Central memory CD4-positive, alpha-beta T cell (primary cell): Measurements from ENCODE around the gene MAPK8IP1.
"Not testable (repeated sequence)": the region's sequence is repeated elsewhere in the genome, so short reads cannot be mapped to it uniquely, and the experiment has no call there.

Experiments
- DNase-seq: peaks from one replicate; pipeline ENCODE4 v3.0.0; 2022

MAPK8IP1 gene

DNA sequence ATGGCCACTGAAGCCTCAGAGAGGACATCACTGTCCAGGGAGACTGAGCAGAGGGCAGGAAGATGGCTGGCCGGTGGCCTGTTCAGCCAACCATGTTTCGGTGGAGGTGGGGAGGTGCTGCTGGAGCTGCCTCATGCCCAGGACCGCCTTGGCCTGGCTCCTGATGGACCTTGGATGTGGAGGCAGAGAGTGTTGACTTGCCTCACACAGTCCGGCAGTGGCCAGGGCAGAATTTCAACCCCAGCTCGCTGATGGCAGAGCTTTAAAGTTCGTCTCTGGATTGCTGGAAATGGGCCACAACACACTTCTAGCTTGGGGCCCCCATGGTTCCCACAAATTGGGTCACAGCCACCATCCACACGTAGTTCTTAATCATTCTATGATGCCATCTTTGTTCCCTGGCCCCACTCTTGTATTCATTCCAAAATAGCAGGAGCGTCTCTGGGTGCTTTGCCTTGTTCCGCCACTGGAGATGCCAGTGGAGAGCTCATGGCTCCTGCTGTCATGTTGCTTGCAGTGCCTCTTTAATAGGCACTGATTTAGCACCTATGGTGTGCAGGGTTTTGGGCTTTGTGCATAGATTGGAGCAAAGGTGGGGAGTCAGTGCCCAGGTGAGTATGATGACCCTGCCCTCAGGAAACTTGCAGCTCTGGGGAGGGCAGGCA lies 5.6 kb downstream of the MAPK8IP1 start:
- no peak for DNase-seq

DNA sequence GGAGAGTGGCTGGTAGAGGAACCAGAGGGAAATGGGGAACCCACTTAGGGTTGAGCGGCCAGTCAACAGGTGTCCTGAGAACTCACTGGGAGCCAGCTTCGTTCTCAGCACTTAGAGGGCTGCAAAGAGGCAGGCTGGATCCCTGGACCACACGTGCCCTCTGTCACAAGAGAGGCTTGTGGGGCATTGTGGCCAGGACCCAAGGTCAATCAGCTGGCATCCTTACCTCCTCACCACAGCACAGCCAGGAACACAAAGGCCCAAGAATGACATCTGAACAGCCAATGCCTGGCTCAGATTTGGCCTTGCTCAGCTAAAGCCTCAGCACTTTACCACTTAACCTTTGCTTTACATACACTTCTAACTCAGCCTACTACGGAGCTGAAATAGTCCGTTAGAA lies 7.4 kb downstream of the MAPK8IP1 start:
- DNase-seq: no peak

DNA sequence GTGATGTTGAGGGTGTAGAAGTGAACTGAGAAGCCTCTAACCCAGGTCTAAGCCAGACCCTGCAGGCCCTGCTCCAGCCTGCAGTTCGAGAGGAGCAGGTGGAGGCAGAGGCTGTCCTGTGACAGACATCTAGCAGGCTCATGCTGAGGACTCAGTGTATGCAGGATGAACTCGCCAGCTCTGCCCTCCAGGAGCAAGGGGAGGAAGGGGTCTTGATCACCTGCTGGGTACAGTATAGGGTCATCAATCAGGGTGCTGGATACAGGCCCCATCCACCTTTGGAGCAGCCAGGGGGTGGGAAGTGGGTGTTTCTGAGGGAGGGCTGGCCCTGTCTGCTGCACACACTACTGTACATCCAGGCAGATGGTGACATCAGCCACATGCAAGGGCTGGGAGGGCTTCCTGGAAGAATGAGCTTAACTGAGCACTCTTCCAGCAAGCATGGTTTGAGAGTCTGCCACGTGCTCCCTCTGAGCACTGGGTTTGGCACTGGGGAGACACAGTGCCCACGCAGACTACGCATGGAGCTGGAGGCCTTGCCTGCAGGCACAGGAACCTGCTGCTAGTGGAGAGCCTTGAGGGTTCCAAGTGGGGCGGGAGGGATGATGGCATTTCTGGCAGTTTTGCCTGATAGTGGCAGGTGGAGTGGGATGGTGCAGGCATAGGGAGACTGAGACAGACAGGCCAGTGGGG lies 9.2 kb downstream of the MAPK8IP1 start:
- DNase-seq: no peak

DNA sequence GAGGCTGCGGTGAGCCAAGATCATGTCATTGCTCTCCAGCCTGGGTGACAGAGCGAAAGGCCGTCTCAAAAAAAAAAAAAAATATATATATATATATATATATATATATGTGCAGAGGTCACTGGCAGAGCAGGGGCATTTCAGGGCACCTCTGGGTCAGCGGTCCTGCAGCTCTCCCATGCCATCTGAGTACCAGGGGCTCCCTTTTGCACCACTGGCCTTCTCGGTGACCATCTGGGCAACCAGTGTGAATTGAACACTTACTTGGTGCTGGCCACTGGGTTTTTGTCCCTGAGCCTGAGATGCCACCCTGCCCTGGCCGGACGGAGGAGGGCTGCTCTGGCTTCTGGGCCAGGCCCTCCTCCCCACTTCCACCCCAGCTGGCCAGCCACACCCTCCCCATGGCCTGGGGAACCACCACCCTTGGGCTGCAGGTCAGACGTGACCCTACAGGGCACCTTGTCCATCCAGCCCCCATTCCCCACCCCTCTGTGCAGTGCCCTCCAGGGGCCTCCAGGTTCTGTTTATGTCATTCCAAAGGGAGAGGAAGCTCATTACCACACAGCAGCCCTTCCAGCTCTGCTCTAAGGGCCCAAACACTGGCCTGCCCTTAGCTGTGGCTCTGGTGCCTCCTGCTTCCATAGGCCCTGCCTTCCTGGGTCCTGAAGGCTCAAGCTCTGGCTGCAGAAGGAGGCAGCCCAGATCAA lies 10.3 kb downstream of the MAPK8IP1 start:
- no peak for DNase-seq

DNA sequence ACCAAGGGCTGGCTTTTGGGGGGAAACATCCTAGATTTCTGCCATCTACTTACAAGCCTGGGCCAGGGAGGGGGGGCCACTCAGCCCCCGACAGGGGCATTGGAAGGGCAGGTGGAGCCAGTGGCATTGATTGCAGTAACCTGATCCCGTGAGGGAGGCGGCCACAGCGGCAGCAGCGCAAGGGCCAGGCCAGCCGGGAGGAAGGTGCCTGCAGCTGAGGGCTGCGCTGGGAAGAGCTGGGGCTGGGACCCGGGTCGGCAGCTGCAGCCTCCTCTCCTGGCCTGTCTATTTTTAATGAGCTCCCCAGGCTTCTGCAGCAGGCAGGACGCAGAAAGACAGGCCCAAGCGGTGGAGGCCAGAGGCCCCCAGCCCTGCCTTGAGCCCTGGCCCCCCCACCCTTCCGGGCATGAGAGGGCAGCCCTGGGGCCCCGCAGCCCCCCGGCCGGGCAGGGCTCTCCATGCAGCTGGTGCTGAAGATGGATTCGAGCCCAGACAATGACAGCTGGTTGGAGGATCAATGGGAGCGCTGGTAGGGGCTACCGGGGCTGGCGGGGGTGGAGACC lies 11.1 kb downstream of the MAPK8IP1 start:
- no peak for DNase-seq

DNA sequence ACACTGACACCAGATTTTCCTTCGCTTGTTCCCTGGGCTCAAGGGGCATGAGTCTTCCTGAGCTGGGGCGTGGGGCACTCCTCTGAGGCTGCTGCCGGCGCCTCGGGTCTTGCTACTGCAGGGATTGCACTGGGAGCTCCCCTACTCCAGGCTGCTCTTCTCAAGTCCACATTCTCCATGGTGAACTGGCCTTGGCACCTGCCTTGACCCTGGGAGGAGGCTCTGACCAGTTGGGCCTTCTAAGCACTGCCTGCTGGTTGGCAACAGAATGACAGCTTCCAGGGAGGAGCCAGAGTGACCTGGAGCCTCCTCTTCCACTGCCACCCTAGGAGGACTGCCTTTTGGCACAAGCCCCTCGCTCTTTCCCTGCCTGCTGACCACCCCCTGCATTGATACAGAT lies 12.1 kb downstream of the MAPK8IP1 start:
- no peak for DNase-seq

DNA sequence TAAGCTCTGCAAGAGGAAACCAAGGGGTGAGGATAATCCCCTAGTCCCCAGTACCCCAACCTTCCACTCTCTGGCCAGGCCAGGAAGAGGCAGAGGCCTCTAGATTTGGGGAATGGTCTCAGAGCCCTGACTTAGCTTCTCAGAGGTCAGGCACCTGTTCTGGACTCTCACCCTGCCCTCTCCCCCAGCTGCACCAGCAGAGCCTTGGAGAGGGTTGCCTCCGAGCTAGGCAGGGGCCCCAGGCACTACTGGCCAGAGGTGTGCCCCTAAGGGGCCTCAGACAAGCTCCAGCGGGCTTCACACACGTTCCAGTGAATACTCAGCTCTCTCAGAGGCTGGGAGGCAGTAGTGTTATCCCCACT lies 13.6 kb downstream of the MAPK8IP1 start:
- no peak for DNase-seq

DNA sequence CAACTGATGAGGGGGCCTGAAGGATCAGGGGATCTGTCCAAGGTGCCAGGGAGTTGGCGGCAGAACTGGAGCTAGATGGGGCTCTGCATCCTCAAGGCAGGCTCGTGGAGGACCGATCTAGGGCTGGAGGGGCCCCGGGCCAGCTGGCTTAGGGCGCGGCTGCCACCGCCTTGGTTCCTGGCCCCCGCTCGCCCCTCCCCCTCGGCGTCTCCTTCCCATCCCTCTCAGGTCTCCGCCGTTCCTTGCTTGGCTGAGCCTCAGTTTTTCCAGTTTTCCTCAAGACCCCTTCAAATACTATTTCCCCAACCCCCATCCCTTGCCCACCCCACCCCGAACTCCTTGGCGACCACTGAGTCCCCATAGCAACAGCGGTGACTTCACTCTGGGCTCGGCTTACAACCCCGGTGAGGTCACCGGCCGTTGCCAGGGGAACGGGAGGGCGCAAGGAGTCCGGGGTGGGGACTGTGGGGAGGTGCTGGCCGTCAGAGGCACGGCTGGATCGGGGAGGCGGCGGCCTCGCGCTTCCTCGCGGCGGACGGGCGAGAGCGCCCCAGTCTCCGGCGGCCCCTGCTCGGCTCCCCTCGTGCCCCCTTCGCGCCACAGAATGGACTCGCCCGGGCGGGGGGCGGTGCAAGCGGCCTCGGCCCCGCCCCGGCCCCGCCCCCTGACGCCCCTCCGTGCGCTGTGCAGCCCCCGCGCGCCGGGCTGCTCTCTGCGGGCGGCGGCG lies 14.2 kb downstream of the MAPK8IP1 start:
- DNase-seq: peak; percentile 55

DNA sequence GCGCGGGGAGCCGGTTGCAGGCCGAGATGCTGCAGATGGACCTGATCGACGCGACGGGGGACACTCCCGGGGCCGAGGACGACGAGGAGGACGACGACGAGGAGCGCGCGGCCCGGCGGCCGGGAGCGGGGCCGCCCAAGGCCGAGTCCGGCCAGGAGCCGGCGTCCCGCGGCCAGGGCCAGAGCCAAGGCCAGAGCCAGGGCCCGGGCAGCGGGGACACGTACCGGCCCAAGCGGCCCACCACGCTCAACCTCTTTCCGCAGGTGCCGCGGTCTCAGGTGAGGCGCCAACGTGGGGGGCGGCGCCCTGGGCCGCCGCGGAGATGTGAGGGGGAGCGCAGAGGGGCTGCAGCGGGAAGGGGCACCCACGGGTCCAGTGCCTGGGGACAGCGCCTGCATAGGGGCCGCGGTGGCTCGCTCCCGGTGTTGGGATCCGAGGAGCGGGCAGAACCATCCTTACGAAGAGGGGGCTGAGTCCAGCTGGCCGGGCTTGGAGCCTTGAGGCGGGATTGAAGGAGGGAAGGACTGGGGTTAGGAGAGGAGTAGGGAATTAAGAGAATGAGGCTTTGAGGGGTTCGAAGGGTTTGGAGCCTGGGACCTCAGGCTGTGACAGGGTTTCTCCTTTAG lies 14.8 kb downstream of the MAPK8IP1 start:
- DNase-seq: not testable (repeated sequence)

DNA sequence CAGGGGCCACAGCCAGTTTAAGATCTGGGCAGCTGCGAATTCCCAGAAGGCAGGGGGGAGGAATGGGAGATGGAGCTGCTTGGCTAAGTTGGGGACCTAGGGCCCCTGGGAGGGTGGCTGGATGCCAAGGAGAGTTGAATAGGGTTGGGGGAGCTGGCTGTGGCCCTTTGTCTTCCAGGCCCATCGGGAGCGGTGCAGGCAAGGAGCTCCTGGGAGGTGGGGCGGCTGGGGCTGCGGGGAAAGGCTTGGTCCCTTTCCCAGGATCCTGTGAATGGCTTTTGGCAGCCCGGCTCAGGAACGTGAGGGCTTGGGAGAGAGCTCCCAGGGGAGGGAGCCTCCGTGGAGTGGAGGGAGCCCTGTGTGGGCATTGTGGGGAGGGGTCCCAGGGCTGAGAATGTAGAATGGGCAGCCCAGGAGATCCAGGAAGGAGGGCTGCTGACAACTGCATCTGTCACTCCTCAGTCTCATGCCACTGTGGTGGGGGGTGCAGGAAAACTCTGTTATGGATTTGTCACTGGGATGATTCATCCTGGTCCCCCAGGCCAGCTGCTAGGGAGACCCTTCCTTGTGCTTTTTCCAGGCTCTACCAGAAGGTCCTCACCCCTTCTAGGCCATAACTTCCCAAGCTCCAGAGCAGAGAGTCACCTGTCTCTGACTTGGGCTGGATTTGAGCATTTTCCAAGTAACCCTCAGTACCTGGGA lies 15.6 kb downstream of the MAPK8IP1 start:
- DNase-seq: no peak

DNA sequence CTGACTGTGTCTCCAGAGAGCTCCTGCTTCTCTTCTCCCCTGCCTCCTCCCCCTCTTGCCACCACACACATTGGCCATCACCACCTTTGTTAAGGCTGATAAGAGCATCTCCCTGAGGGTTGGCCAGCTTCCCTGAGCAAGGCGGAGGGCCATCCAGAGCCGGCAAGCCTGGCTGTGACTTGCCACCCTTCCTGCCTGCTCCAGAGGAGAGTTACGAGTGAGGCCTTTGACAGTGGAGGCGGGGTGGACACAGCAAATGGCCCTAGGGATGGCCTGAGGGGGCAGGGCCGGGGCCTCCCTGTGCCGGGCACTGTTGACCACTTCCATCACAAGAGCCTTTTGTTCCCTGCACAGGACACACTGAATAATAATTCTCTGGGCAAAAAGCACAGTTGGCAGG lies 16.2 kb downstream of the MAPK8IP1 start:
- DNase-seq: no peak

DNA sequence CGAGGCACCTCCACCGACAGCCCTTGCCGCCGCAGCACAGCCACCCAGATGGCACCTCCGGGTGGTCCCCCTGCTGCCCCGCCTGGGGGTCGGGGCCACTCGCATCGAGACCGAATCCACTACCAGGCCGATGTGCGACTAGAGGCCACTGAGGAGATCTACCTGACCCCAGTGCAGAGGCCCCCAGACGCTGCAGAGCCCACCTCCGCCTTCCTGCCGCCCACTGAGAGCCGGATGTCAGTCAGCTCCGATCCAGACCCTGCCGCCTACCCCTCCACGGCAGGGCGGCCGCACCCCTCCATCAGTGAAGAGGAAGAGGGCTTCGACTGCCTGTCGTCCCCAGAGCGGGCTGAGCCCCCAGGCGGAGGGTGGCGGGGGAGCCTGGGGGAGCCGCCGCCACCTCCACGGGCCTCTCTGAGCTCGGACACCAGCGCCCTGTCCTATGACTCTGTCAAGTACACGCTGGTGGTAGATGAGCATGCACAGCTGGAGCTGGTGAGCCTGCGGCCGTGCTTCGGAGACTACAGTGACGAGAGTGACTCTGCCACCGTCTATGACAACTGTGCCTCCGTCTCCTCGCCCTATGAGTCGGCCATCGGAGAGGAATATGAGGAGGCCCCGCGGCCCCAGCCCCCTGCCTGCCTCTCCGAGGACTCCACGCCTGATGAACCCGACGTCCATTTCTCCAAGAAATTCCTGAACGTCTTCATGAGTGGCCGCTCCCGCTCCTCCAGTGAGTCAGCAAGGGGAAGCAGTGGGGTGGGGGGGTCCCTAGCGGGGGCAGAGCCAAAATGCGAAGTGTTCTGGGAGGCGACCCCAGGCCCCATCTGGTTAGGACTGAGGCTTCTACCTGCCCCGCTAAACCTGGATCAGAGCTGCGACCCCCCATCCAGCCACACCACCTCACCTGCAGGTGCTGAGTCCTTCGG lies 17.3 kb downstream of the MAPK8IP1 start:
- DNase-seq: no peak

DNA sequence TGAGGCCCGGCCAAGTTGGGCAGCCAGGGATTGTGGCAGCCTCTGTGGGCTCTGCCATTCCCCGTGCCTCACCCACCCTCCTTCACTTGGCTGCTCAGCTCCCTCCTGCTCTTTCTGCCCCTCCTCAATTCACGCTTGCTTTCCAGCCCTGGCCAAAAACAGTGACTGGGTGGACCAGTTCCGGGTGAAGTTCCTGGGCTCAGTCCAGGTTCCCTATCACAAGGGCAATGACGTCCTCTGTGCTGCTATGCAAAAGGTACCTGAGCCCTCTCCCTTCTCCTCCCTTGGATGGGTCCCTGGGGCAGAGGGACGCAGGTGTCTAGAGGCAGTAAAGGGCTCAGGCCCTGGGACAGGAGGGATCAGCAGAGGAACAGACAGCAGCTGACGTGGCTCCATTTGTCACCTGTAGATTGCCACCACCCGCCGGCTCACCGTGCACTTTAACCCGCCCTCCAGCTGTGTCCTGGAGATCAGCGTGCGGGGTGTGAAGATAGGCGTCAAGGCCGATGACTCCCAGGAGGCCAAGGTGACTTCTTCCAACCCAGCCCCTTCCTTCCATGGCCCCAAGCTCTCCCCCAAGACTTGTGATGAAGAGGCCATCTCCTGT lies 19.0 kb downstream of the MAPK8IP1 start:
- no peak for DNase-seq

DNA sequence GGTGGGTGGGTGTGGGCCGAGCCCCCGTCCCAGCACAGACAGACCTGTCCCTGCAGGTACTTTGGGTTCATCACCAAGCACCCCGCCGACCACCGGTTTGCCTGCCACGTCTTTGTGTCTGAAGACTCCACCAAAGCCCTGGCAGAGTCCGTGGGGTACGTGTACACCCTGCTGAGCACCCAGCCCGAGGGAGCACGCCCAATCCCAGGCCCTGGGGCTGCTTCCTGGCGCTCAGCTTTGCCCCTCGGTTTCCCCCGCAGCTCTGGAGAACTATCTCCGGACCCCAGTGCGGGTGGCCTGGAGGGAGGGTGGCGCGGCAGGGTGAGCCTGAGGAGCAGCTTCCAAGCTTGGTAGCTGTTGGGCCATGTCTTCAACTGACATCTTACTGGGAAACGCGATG lies 19.6 kb downstream of the MAPK8IP1 start:
- no peak for DNase-seq

DNA sequence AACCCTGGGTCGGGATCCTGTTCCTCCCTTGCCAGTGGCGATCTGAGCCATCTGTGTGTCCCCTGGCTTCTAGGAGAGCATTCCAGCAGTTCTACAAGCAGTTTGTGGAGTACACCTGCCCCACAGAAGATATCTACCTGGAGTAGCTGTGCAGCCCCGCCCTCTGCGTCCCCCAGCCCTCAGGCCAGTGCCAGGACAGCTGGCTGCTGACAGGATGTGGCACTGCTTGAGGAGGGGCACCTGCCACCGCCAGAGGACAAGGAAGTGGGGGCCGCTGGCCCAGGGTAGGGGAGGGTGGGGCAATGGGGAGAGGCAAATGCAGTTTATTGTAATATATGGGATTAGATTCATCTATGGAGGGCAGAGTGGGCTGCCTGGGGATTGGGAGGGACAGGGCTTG lies 20.1 kb downstream of the MAPK8IP1 start:
- not testable (repeated sequence) for DNase-seq

DNA sequence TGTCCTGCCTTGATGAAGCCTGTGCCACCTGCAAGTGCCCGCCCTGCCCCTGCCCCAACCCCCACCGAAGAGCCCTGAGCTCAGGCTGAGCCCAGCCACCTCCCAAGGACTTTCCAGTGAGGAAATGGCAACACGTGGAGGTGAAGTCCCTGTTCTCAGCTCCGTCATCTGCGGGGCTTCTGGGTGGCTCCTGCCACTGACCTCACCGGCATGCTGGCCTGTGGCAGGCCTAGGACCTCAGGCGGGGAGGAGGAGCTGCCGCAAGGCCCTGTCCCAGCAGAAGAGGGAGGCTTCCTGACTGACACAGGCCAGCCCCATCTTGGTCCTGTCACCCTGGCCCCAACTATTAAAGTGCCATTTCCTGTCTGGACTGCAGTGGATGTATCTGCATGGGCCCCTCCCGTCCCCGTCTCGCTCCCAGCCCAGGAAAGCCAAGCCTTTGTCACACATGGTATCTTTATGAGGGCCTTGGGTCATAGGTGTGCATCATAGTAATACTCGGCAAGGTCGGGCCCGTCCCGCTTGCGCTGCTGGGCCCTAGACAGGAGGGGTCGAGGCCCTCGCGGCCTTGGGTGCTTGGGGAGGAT lies 20.7 kb downstream of the MAPK8IP1 start:
- no peak for DNase-seq

DNA sequence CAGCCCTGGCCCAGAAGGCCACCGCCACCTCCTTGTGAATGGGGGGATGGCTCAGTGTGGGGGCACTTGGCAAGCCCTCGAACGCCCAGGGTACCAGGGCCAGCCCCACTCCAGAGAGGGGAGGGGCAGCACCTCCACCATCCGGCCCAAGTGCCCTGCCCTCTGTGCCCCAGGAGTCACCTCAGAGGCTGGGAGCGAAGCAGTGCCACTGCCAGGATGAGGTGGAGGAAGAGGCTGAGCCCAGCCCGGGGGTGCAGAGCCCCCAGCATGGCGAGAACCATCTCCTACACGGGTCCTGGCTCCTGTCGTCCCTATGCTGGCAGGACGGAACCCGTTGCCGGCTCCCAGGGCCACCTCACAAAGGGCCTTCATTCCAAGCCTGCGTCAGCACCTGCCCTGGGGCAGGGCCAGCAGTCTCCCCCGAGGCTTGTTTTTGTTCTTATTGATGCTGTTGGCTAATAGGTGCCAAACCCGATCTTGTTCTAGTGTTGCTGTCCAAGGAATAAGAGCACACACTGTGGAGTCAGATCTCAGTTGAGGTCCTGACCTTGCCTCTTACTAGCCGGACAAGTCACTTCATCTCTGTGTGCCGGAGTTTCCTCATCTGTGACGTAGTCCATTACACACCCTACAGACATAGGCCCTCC lies 21.6 kb downstream of the MAPK8IP1 start, which contains the start of gene FREY1:
FREY1 (minus strand) TSS at position 307 of the 647 bp plus-strand sequence; CDS start at position 281, 26 bp downstream.
- DNase-seq: no peak

DNA sequence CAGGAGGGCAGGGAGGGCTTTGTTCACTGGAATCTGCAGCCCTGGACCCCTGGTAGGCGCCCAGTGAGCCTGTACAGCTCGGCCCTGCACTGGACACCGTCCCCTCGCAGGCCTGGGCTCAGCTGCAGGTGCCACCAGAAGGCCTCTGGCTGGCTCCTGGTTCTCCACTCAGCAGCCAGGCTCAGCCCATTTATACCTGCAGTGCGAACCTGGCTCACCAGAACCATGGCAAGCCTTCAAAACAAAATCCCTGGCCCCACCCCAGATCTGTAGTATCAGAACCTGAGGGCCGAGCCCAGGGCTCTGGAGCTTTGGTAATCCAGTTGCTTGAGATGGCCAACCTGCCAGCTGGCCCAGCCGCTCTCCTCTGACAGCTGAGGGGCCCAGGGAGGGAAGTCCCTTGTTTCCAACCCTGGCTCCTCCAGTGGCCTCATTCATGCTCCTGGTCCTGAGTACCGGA lies 22.5 kb downstream of the MAPK8IP1 start:
- no peak for DNase-seq
